DND-41 (cell line): ENCODE data around the gene NAXD.

ENCODE experiments used
- ATAC-seq: fragments of 200-7000 bp; cut with Tn5 transposase; 3 replicates; pipeline ENCODE4 v1.9.1; 2021; ENCODE audit warnings: low read depth; ENCODE audit not compliant: insufficient read depth
- DNase-seq: peaks from one replicate; pipeline ENCODE4 v3.0.0-alpha.2; 2020
- H2AFZ ChIP-seq: 2 replicates; pipeline ENCODE4 v1.6.0; 2012; ENCODE audit warnings: low read depth, low read length
- H3K27ac ChIP-seq: 2 replicates; pipeline ENCODE4 v1.5.1; 2012; ENCODE audit warnings: low read length, inconsistent platforms
- H3K27me3 ChIP-seq: fragments of 200-600 bp; sonication (generic); 2 replicates; pipeline ENCODE4 v1.6.0; 2012; ENCODE audit warnings: low read length, mild to moderate bottlenecking, inconsistent platforms; ENCODE audit not compliant: insufficient read depth, poor library complexity
- H3K36me3 ChIP-seq: 2 replicates; pipeline ENCODE4 v1.5.1; 2012; ENCODE audit warnings: low read length, inconsistent platforms; ENCODE audit not compliant: insufficient read depth
- H3K4me1 ChIP-seq: 2 replicates; pipeline ENCODE4 v1.5.1; 2012; ENCODE audit warnings: mild to moderate bottlenecking, low read length; ENCODE audit not compliant: insufficient read depth
- H3K4me2 ChIP-seq: 2 replicates; pipeline ENCODE4 v1.6.0; 2012; ENCODE audit warnings: mild to moderate bottlenecking, moderate library complexity, low read length, inconsistent platforms; ENCODE audit not compliant: insufficient read depth
- H3K4me3 ChIP-seq, 2 experiments: fragments of 200-600 bp in 1 of 2; shearing (Covaris generic) in 1 of 2; 2 replicates each; pipeline ENCODE4 v1.5.1; 2012 to 2016; ENCODE audit warnings: inconsistent platforms in 2 of 2, low read length in 2 of 2, mild to moderate bottlenecking in 2 of 2, low read depth in 1 of 2, moderate library complexity in 1 of 2
- H3K79me2 ChIP-seq: 2 replicates; pipeline ENCODE4 v1.6.0; 2012; ENCODE audit warnings: low read length, inconsistent platforms; ENCODE audit not compliant: insufficient read depth
- H3K9ac ChIP-seq: 2 replicates; pipeline ENCODE4 v1.6.0; 2012; ENCODE audit warnings: low read depth, mild to moderate bottlenecking, inconsistent platforms, low read length, moderate library complexity
- H3K9me3 ChIP-seq: 2 replicates; pipeline ENCODE4 v1.5.1; 2012; ENCODE audit warnings: low read length, moderate library complexity, mild to moderate bottlenecking, inconsistent platforms; ENCODE audit not compliant: insufficient read depth, severe bottlenecking
- H4K20me1 ChIP-seq: 2 replicates; pipeline ENCODE4 v1.6.0; 2012; ENCODE audit warnings: low read length; ENCODE audit not compliant: insufficient read depth
- CTCF ChIP-seq: IDR thresholded peaks from 2 replicates; pipeline ENCODE4 v1.5.1; 2012; ENCODE audit warnings: borderline replicate concordance, low read length, moderate library complexity, mild to moderate bottlenecking; ENCODE audit not compliant: poor library complexity, severe bottlenecking; ENCODE audit errors: extremely low read depth
- EZH2 ChIP-seq: IDR thresholded peaks from 3 replicates; pipeline ENCODE4 v1.6.1; 2012; ENCODE audit warnings: borderline replicate concordance, low read depth, mild to moderate bottlenecking, moderate library complexity, low read length, inconsistent platforms; ENCODE audit not compliant: severe bottlenecking

The NAXD gene

DNA sequence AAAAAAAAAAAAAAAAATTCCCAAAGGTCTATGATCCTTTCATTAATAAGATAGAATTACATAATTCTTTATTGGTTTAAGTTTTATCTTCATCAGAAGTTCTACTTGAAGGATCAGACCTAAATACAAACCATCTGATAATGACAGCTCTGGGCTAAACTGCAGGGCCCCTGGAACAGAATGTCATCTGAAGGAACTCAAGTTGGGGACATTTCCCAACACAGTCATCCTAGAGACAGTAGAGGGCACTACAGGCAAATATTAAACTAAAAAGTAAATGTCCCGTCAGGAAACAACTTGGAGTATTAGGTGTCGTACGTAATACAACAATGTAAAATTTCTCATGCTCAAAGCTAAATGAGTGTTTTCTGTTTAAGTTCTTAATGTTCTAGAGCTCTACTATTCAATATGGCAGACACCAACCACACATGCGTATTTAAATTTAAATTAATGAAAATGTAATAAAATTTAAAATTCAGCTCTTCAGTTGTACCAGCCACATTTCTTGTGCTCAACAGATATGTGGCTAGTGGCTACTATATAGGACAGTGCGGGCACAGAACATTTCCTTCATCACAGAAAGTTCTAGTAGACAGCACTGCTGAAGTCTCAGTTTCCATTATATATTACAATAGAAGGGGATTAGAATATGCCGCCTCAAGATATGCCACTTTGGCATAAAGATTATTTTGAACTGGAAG, 21.8 kb upstream of the NAXD start:
- no peaks in the 10 kb centered on the region for H3K79me2 ChIP-seq
- no peak overlapping the region for H3K4me2 ChIP-seq
- peak; percentile 20 for DNase-seq
- H3K4me1 ChIP-seq, result no peaks in the 10 kb centered on the region
- no peaks in the 10 kb centered on the region for H3K9me3 ChIP-seq
- H3K36me3 ChIP-seq, result no peaks in the 10 kb centered on the region
- H3K9ac ChIP-seq, result no peak overlapping the region
- H3K27me3 ChIP-seq, result peaks cover 8% of the 10 kb centered on the region
- TF ChIP-seq EZH2 (no peak), CTCF (peak; percentile 72)
- H4K20me1 ChIP-seq, result no peaks in the 10 kb centered on the region
- H3K4me3 ChIP-seq, result no peak overlapping the region
- H2AFZ ChIP-seq, result no peak overlapping the region
- H3K27ac ChIP-seq, result no peak overlapping the region
- peak; percentile 87 for ATAC-seq

DNA sequence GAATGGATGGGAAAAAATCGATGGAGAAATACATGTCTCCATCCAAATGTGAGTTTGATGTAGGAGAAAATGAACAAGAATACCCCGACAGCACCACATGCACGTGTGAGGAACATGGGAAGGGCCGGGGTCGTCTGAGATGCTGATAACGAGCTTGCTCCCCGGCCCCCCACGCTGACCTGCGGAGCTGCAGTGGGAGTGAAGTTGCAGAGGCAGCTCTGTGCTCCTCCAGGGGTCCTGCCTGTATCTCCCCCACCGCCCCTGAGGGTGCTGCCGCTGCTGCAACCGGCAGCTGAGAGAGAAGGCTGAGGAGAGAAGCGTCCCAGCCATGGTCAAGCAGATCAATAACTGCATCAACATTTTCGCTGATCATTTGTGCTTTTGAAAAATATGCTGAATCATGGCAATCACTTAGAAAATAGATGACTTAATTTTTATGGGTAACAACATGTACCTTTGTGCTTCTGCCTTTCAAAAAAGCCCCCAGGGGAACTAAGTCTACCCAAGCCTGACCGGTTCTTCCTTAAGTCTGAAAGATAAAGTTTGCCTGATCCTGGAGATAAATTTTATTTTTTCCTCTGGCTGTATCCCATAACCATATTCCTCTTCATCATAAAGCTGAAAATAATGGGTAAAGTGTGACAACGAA, 18.2 kb upstream of the NAXD start:
- Histone ChIP-seq H3K27ac (no peak overlapping the region), H3K79me2 (no peaks in the 10 kb centered on the region), H3K9ac (no peak overlapping the region), H3K4me3 (no peak overlapping the region), H3K9me3 (no peaks in the 10 kb centered on the region), H3K4me2 (no peak overlapping the region), H3K27me3 (peaks cover 14% of the 10 kb centered on the region), H3K36me3 (no peaks in the 10 kb centered on the region), H2AFZ (no peak overlapping the region), H3K4me1 (no peaks in the 10 kb centered on the region), H4K20me1 (no peaks in the 10 kb centered on the region)
- ATAC-seq, result no peak
- TF ChIP-seq CTCF (no peak), EZH2 (no peak)
- DNase-seq, result no peak

DNA sequence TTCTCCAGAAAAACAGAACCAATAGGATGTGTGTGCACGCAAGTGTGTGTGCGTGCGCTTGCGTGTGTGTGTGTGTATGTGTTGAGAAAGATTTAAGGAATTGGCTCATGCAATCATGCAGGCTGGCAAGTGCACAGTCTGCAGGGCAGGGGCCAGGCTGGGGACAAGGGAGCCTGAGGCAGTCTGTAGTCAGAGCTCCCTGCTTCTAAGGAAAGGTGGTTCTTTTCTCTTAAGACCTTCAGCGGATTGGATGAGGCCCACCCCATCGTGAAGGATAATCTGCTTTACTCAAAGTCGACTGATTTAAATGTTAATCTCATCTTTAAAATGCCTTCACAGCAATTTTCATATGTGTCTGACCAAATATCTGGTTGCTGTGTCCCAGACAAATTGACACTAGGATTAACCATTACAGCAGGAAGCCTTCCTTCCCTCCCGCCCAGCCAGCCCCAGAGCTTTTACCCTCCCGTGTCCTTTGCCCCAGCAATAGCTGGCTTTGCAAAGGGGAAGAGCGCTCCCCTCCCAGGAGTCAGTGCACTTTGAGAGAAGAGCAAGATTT, 15.0 kb upstream of the NAXD start:
- DNase-seq (no peak), ATAC-seq (no peak)
- H3K79me2 ChIP-seq, result no peaks in the 10 kb centered on the region
- H3K9ac ChIP-seq, result no peak overlapping the region
- H3K36me3 ChIP-seq, result no peaks in the 10 kb centered on the region
- H3K4me3 ChIP-seq, result no peak overlapping the region
- H3K4me1 ChIP-seq, result no peaks in the 10 kb centered on the region
- no peak for TF ChIP-seq EZH2
- TF ChIP-seq CTCF, result no peak
- no peak overlapping the region for H3K4me2 ChIP-seq
- no peak overlapping the region for H3K27ac ChIP-seq
- H3K27me3 ChIP-seq, result peaks cover 14% of the 10 kb centered on the region
- H2AFZ ChIP-seq, result no peak overlapping the region
- H3K9me3 ChIP-seq, result no peaks in the 10 kb centered on the region
- no peaks in the 10 kb centered on the region for H4K20me1 ChIP-seq
